DND-41 (cell line): ENCODE measurements around the gene RPUSD4.

Source experiments
- ATAC-seq: fragments of 200-7000 bp; cut with Tn5 transposase; 3 replicates; pipeline ENCODE4 v1.9.1; 2021; ENCODE audit warnings: low read depth; ENCODE audit not compliant: insufficient read depth
- DNase-seq: peaks from one replicate; pipeline ENCODE4 v3.0.0-alpha.2; 2020
- H2AFZ ChIP-seq: 2 replicates; pipeline ENCODE4 v1.6.0; 2012; ENCODE audit warnings: low read depth, low read length
- H3K27ac ChIP-seq: 2 replicates; pipeline ENCODE4 v1.5.1; 2012; ENCODE audit warnings: low read length, inconsistent platforms
- H3K27me3 ChIP-seq: fragments of 200-600 bp; sonication (generic); 2 replicates; pipeline ENCODE4 v1.6.0; 2012; ENCODE audit warnings: low read length, mild to moderate bottlenecking, inconsistent platforms; ENCODE audit not compliant: insufficient read depth, poor library complexity
- H3K36me3 ChIP-seq: 2 replicates; pipeline ENCODE4 v1.5.1; 2012; ENCODE audit warnings: low read length, inconsistent platforms; ENCODE audit not compliant: insufficient read depth
- H3K4me1 ChIP-seq: 2 replicates; pipeline ENCODE4 v1.5.1; 2012; ENCODE audit warnings: mild to moderate bottlenecking, low read length; ENCODE audit not compliant: insufficient read depth
- H3K4me2 ChIP-seq: 2 replicates; pipeline ENCODE4 v1.6.0; 2012; ENCODE audit warnings: mild to moderate bottlenecking, moderate library complexity, low read length, inconsistent platforms; ENCODE audit not compliant: insufficient read depth
- H3K4me3 ChIP-seq, 2 experiments: fragments of 200-600 bp in 1 of 2; shearing (Covaris generic) in 1 of 2; 2 replicates each; pipeline ENCODE4 v1.5.1; 2012 to 2016; ENCODE audit warnings: inconsistent platforms in 2 of 2, low read length in 2 of 2, mild to moderate bottlenecking in 2 of 2, low read depth in 1 of 2, moderate library complexity in 1 of 2
- H3K79me2 ChIP-seq: 2 replicates; pipeline ENCODE4 v1.6.0; 2012; ENCODE audit warnings: low read length, inconsistent platforms; ENCODE audit not compliant: insufficient read depth
- H3K9ac ChIP-seq: 2 replicates; pipeline ENCODE4 v1.6.0; 2012; ENCODE audit warnings: low read depth, mild to moderate bottlenecking, inconsistent platforms, low read length, moderate library complexity
- H3K9me3 ChIP-seq: 2 replicates; pipeline ENCODE4 v1.5.1; 2012; ENCODE audit warnings: low read length, moderate library complexity, mild to moderate bottlenecking, inconsistent platforms; ENCODE audit not compliant: insufficient read depth, severe bottlenecking
- H4K20me1 ChIP-seq: 2 replicates; pipeline ENCODE4 v1.6.0; 2012; ENCODE audit warnings: low read length; ENCODE audit not compliant: insufficient read depth
- CTCF ChIP-seq: IDR thresholded peaks from 2 replicates; pipeline ENCODE4 v1.5.1; 2012; ENCODE audit warnings: borderline replicate concordance, low read length, moderate library complexity, mild to moderate bottlenecking; ENCODE audit not compliant: poor library complexity, severe bottlenecking; ENCODE audit errors: extremely low read depth
- EZH2 ChIP-seq: IDR thresholded peaks from 3 replicates; pipeline ENCODE4 v1.6.1; 2012; ENCODE audit warnings: borderline replicate concordance, low read depth, mild to moderate bottlenecking, moderate library complexity, low read length, inconsistent platforms; ENCODE audit not compliant: severe bottlenecking

The RPUSD4 gene

GRCh38 chr11:126194121-126194543 lies 17.3 kb downstream of the RPUSD4 start:
- Histone ChIP-seq H3K9ac (no peak overlapping the region), H3K9me3 (peaks cover 7% of the 10 kb centered on the region), H3K79me2 (no peaks in the 10 kb centered on the region), H2AFZ (no peak overlapping the region), H3K27me3 (no peaks in the 10 kb centered on the region), H3K4me1 (no peaks in the 10 kb centered on the region), H4K20me1 (0 out of 2 replicates have a peak, but pooled peaks cover 3% of the 10 kb centered on the region), H3K4me3 (no peak overlapping the region), H3K4me2 (no peak overlapping the region), H3K27ac (no peak overlapping the region), H3K36me3 (peaks cover 78% of the 10 kb centered on the region)
- TF ChIP-seq EZH2 (no peak), CTCF (peak; percentile 78)
- peak; percentile 84 for ATAC-seq
- peak; percentile 51 for DNase-seq

GRCh38 chr11:126193038-126193478 lies 18.4 kb downstream of the RPUSD4 start:
- ATAC-seq (no peak), DNase-seq (no peak)
- no peak overlapping the region for H3K4me2 ChIP-seq
- H3K27ac ChIP-seq, result no peak overlapping the region
- no peaks in the 10 kb centered on the region for H3K4me1 ChIP-seq
- H3K4me3 ChIP-seq, result no peak overlapping the region
- H3K36me3 ChIP-seq, result peaks cover 68% of the 10 kb centered on the region
- 0 out of 2 replicates have a peak, but pooled peaks cover 3% of the 10 kb centered on the region for H4K20me1 ChIP-seq
- H3K79me2 ChIP-seq, result no peaks in the 10 kb centered on the region
- no peak overlapping the region for H3K9ac ChIP-seq
- H3K9me3 ChIP-seq, result peaks cover 7% of the 10 kb centered on the region
- no peak overlapping the region for H2AFZ ChIP-seq
- TF ChIP-seq EZH2 (no peak), CTCF (no peak)
- no peaks in the 10 kb centered on the region for H3K27me3 ChIP-seq

- H2AFZ ChIP-seq, result no peak overlapping the region
- H3K79me2 ChIP-seq, result no peaks in the 10 kb centered on the region
- no peak for ATAC-seq
- H3K4me1 ChIP-seq, result no peaks in the 10 kb centered on the region
- TF ChIP-seq CTCF (no peak), EZH2 (no peak)
- H3K4me2 ChIP-seq, result no peak overlapping the region
- 0 out of 2 replicates have a peak, but pooled peaks cover 3% of the 10 kb centered on the region for H4K20me1 ChIP-seq
- H3K9me3 ChIP-seq, result peaks cover 2% of the 10 kb centered on the region
- H3K36me3 ChIP-seq, result peaks cover 61% of the 10 kb centered on the region
- H3K27me3 ChIP-seq, result no peaks in the 10 kb centered on the region
- no peak for DNase-seq
- H3K27ac ChIP-seq, result no peak overlapping the region
- no peak overlapping the region for H3K9ac ChIP-seq
- no peak overlapping the region for H3K4me3 ChIP-seq
Measured at GRCh38 chr11:126192361-126192760, 19.1 kb downstream of the RPUSD4 start.
